NOMO-1 treated with DMSO at 0.1 percent for 48 hours (cell line): ENCODE measurements around the gene BCL2A1.
A peak's percentile ranks its signal among the peaks of the same experiment; 100 is the strongest.
"Not testable (repeated sequence)": the region's sequence is repeated elsewhere in the genome, so short reads cannot be mapped to it uniquely, and the experiment has no call there.

Experiments
- DNase-seq: peaks from one replicate; lab custom pipeline; 2025; ENCODE audit not compliant: unreplicated experiment; lab: John Stamatoyannopoulos, UW

BCL2A1 gene

DNA sequence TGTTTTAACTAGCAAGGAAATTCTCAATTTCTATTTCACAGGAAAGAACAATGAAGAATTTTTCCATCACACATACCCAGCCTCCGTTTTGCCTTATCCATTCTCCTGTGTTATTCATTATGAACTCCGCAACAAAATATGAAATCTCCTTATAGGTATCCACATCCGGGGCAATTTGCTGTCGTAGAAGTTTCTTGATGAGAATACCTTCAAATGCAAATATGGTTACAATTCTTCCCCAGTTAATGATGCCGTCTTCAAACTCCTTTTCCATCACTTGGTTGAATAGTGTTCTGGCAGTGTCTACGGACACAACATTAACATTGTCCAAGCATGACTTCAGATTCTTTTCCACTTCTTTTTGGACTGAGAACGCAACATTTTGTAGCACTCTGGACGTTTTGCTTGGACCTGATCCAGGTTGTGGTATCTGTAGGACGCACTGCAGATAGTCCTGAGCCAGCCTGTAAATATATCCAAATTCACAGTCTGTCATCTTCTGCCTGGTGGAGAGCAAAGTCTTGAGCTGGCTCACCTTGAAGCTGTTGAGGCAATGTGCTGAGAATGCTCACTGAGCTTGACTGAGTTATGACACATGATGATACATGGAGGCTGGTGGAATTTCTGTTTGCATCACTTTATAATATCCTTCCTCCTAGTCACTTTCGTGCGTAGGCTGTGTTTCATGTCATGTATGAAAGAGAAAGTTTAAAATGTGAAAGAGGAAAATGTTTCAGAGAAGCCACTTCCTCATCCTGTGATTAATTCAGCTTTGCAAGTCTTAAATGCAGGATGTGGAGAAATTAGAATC is at the start of gene BCL2A1:
Gene BCL2A1, minus strand, starts transcription at position 573 of the 811 bp plus-strand sequence. Its CDS starts 77 bp downstream, at position 496.
- peak; percentile 98 for DNase-seq

DNA sequence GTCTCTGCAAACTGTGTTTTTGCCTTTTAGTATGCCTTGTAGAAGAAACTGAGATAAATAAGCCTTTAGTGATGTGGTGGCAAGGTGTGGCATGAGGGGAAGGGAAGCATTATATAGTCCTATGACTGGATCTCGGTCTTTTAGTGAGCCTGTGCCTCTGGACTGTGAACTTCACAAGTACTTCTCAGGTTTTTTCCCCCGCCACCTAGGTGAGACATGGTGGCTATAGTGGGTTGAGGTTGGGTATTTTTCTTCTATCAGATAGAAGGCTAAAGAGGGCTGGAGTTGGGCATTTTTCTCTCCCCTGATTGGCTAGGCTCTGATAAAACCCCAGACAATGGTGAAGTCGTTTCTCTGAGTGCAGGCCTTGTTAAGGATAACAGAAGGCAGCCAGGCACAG is 49.7 kb upstream of the BCL2A1 start:
- DNase-seq: no peak

DNA sequence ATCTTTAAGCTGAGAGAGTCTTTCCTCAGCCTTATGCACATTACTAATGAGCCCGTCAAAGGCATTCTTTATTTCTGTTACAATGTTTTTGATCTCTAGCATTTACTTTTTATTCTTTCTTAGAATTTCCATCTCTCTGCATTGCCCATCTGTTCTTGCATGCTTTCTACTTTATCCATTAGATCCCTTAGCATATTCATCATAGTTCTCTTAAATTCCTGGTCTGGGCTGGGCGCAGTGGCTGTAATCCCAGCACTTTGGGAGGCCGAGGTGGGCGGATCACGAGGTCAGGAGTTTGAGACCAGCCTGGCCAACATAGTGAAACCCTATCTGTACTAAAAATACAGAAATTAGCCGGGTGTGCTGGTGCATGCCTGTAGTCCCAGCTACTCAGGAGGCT is 49.2 kb upstream of the BCL2A1 start:
- not testable (repeated sequence) for DNase-seq

- no peak for DNase-seq
These were observed 48.3 kb upstream of the BCL2A1 start for GRCh38 chr15:80019168-80019745.

DNA sequence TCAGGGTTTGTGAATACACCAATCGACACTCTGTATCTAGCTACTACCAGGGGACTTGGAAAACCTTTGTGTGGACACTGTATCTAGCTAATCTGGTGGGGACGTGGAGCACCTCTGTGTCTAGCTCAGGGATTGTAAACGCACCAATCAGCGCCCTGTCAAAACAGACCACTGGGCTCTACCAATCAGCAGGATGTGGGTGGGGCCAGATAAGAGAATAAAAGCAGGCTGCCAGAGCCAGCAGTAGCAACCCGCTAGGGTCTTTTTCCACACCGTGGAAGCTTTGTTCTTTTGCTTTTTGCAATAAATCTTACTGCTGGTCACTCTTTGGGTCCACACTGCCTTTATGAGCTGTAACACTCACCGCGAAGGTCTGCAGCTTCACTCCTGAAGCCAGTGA is 46.1 kb upstream of the BCL2A1 start:
- DNase-seq: not testable (repeated sequence)

GRCh38 chr15:80016506-80016905 is 45.5 kb upstream of the BCL2A1 start:
- DNase-seq: not testable (repeated sequence)

GRCh38 chr15:80015156-80015555 is 44.2 kb upstream of the BCL2A1 start:
- no peak for DNase-seq

DNA sequence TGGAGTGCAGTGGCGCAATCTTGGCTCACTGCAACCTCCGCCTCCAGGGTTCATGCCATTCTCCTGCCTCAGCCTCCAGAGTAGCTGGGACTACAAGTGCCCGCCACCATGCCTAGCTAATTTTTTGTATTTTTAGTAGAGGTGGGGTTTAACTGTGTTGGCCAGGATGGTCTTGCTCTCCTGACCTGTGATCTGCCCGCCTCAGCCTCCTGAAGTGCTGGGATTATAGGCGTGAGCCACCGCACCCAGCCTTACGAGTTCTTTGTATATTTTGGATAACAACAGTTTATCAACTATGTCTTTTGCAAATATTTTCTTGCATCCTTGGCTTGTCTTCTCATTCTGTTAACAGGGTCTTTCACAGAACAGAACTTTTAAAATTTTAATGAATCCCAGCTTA is 43.2 kb upstream of the BCL2A1 start:
- not testable (repeated sequence) for DNase-seq

- no peak for DNase-seq
These were observed 41.2 kb upstream of the BCL2A1 start for GRCh38 chr15:80012060-80012726.

DNA sequence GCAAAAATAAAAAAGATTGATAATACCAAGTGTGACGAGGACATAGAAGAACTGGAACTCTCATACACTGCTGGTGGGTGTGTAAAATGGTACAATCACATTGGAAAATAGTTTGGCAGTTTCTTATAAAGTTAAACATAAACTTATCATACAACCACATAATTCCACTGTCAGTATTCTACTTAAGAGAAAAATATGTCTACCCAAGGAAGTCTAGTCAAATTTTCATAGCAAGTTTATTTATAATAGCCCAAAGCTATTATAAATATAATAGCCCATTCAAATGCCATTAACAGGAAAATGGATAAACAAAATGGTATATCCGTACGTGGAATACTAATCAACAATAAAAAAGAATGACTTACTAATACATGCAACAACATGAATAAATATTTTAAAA is 40.6 kb upstream of the BCL2A1 start:
- DNase-seq: no peak

GRCh38 chr15:80011041-80011523 is 40.1 kb upstream of the BCL2A1 start:
- peak; percentile 91 for DNase-seq

DNA sequence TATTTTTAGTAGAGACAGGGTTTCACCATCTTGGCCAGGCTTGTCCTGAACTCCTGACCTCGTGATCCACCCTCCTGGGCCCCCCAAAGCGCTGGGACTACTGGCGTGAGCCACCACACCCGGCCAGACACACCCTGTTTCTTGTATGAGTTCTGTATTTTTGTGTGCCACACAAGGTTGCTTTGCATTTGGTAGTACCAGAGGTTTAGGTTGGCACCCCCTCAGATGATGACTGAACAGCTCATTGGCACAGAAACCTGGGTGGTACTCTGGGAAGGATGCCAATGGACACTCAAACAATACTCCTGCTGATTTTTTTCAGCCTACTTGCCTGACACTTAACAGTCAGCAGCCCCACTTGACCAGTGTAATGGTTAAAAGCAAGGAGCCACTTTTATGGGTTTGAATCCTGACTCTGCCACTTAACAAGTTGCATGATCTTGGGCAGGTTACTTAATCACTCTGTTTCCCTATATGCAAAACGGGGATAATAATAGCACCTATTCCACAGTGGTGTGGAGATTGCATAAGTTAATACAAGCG is 39.2 kb upstream of the BCL2A1 start:
- DNase-seq: peak; percentile 70

- DNase-seq: no peak
These were observed 36.5 kb upstream of the BCL2A1 start for GRCh38 chr15:80007532-80007931.

GRCh38 chr15:80006946-80007345 is 36.0 kb upstream of the BCL2A1 start:
- DNase-seq: no peak

- no peak for DNase-seq
These were observed 33.0 kb upstream of the BCL2A1 start for GRCh38 chr15:80003934-80004472.

GRCh38 chr15:80003171-80003570 is 32.2 kb upstream of the BCL2A1 start:
- no peak for DNase-seq

DNA sequence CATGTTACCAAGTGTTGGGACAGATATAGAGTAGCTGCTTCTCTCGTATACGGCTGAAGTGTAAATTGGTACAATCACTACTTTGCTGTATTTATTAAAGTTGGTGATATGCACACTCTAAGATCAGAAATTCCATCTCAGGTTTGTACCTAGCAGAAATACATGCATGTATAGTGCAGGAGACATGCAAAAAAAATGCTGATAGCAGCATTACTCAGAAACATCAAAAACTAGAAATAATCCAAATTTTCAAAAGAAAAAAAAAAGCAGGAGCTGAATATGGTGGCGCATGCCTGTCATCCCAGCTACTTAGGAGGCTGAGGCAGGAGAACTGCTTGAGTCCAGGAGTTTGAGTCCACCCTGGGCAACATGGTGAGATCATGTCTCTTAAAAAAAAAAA is 31.3 kb upstream of the BCL2A1 start:
- DNase-seq: no peak

DNA sequence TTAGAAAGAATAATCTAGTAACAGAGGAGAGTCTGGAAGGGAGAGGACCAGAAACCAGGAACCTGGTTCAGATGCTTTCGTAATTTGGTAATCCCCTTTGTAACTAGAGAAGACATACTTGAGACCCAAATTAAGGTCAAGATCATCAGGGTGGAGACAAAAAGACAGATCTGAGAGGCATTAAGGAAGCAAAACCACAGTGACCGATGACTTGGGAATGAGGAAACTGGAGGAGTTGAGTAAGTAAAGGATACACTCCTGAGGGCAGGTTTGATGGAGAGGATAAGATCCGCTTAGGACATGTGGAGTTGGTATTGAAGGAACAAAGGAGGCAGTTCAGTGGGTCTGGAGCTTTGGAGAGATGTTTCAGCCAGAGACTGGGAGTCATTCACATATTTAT is 23.6 kb upstream of the BCL2A1 start:
- DNase-seq: no peak

GRCh38 chr15:79991826-79992225 is 20.8 kb upstream of the BCL2A1 start:
- no peak for DNase-seq

DNA sequence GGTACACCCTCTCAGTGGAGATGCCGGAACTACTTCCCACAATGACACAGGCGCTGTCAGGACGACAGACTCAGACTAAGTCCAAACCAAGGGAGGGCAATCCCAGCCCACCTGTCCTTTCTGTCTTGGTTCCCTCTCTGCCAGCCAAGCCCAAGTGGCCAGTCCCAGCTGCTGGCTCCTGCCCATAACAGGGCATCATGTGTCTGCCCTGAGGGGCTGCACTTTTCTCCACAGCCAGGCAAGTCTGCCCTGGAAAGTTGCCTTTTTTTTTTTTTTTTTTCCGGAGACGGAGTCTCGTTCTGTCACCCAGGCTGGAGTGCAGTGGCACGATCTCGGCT is 20.0 kb upstream of the BCL2A1 start:
- DNase-seq: no peak

- DNase-seq: no peak
These were observed 19.4 kb upstream of the BCL2A1 start for GRCh38 chr15:79990280-79990996.
